Stimulated activated CD8-positive, alpha-beta memory T cell treated with anti-CD3 and anti-CD28 coated beads, Interleukin-12 subunit alpha, Interleukin-12 subunit beta, amount 100 ng/mL, for 24 hours (primary cell): ENCODE results near the gene ARMCX2.
A peak's percentile ranks its signal among the peaks of the same experiment; 100 is the strongest.
"Not testable (repeated sequence)": the region's sequence is repeated elsewhere in the genome, so short reads cannot be mapped to it uniquely, and the experiment has no call there.

Experiments used
- DNase-seq: peaks from one replicate; pipeline ENCODE4 v3.0.0-alpha.2; 2020; ENCODE audit errors: extremely low read depth

Gene ARMCX2

DNA sequence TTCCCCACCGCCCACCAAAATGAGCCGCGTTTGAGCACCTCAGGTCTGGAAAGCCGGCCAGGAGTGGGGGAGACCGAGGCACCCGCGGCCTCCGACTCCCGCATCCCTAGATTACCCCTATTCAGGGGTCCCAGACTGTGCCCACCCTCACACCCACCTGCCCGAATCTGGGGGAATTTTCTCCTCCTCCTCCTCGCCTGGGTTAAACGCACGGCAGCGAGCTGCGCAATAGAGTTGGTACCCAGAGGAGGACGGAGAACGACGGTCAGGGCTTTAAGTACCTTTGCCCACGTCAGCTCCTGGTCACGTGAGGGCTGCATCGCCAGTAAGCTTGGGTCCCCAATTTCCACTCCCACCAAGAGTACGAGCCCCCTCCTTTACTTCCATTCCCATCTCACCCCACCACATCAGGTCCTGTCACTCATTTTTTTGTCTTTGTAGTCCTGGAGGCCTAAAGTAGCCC is at the start of gene ARMCX2:
Gene ARMCX2 (minus strand): TSS at position 250 of the 463 bp plus-strand sequence. CDS start 2,262 bp downstream, outside the sequence.
- DNase-seq: no peak

DNA sequence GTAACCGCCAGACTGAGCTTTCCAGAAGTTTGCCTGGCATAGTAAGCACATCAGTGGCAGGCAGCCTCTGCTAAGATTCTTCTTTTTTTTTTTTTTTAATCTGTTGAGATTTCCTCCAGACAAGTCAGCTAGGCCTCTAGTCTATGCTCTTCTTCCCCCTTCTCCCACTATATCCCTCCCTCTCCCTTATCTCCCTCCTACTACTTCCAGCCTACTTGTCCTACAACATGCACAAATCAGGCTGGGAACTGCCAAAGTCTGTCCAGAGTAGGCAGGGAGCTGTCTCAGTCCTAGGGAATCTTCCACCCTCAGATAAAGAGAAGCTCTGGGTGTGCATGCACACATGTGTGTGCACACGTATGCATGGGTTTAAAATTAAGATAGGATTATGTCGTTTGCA is 49.7 kb upstream of the ARMCX2 start:
- DNase-seq: no peak

DNA sequence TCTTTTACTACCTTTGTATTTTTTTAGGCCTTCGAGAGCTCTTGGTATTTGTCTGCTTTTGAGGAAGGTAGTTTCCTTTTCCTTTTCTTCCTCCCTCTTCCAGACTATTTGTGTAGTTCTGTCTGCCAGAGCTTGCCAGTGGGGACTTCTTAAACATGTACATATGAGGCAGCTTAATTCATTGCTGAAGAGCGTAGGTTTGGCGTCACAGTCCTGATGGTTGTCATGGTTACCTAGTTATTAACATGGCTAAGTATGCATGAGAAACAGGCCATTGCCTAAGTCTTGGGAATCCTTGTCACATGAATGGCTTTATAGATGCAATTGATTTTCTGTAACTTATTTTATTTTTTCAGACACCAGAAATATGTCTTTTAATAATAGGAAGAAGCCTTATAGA is 48.5 kb upstream of the ARMCX2 start:
- no peak for DNase-seq

DNA sequence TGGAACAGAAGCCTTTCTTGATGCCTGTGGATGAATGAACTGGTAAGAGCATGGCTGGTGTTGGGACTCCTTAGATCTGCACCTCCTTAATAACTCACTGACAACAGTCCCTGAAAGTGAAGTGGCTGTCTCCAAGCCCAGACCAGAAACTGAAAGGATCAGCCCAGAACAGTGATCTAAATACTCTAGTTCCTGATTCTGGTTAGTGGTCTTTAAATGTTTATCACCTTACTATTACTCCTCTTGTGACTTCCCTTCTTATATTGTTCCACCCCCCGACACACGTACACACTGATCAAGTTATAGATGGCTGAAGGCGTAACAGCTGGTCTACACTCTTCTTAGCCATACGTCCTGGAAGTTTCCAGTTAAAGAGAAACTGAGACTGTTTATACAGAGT is 33.8 kb upstream of the ARMCX2 start:
- DNase-seq: no peak

DNA sequence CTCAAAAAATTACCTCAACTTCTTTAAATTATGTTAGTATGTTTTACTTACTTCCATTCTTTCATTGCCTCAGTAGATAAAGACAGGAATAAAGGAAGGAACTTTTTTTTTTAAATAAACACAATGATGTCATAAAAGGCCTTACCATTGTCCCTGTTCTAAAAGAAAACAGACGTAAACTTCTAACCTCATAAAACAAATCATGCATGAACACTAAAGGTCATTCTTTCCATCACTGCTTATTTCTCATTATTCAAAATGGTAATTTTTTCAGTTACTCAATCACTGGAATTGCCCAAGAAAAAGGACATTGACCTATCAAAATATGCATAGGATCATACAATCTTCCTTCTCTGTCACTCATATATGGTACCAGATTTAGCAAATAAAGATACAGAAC is 32.2 kb upstream of the ARMCX2 start:
- DNase-seq: no peak

DNA sequence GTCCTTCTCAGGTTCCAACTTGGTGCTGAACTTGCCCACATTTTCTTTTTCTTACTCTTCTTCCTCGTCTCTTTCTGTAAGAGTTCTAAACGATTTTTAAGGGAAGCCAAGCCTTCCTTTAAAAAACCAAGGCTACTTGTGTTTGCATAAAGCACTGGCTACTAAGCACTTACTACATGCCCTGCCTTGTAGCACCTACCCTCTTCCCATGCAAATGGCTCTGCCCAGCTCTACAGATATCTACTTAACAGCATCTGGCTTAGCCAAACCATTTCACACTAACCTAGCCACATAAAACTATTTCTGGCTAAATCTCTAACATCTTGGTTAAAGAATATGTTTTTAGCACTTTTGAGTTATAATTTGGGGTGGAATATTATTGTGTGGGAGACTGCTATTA is 26.9 kb upstream of the ARMCX2 start:
- no peak for DNase-seq

DNA sequence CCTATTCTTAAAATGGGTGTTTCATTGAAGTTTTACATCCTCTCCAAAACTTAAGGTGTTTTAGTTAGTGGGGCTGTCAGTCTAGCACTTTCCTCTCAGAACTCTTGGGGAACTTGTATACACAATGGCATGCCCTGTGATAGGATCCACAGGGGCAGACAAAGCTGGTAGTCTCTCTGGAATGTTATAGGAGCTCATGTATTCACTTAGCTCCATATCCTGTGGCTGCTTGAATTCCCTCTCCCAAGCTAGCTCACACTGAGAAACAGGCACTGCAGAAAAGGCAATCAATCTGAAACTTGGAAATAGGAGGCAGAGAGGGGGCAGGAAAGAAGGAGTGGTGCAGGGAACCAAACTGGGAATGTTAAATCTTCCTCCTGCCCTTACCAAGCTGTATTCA is 26.3 kb upstream of the ARMCX2 start:
- DNase-seq: no peak

DNA sequence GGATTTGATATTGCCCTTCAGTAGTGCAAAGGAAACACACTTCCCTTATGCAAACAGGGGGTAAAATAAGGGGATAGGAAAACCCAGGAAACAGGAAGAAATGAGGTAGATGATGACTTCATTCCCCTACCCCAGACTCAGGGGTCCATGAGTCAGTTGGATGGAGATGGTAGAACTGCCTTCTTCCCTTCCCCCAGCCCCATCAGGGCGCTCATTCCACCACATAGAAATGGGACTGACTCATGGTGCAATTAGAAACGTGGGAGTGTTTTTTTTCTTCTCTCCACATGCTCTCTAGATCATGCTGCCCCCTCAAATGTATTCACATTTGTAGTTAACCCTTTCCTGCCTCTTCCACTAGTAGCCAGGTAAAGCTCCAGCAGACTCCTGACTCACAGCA is 23.1 kb upstream of the ARMCX2 start:
- no peak for DNase-seq

DNA sequence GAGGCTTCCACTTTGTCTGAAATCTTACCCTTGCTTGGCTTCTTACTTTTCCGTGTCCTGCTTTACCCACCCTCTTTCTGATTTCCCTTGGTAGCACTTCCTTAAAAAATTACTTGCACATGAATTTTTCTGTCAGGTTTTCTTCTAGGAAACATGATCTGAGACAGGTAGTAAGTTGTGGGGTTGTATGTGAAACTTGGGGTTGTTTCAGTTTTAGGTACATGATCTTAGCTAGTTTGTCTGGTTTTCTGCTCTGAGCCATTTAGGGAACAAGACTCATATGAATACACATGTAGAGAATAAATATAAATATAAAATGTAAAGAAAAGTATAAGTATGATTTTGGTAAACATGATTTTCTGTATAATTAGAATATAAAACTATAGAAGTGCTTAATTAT is 17.4 kb upstream of the ARMCX2 start:
- DNase-seq: no peak

DNA sequence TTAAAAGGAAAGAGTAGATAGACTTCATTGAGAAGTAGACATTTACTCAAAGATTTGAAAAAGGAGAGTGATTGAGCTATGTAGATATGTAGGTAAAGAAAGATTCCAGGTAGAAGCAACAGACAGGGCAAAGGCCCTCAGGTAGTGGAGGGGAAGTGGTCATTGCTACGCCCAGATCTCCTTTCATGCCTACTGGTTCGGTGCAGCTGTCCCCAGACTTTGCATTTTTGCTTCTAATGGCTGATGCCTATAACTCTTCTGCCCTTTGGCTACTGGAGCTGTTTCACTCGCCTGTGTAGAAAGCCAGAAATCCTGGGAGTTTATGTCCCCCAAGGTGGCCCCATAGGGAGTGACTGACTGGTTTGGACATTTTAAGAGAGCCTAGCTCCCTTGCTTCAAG is 16.9 kb upstream of the ARMCX2 start:
- no peak for DNase-seq

DNA sequence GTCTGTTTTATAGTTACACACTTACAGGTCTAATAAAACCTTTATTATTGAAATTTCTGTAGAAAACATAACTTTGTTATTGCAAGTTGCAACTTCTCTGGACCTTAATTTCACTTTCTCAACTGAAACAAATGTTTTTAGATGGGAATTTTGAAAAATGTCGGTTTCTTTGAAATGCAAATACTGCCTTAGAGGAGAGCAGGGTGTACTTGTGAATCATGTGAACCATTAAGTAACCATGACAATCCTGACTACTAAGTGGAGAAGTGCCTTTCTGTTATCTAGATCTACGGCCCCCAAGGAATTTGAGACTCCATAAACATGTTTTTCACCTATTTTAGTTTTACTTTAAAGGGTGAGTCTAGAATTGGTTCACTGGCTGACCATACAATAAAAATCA is 8.5 kb upstream of the ARMCX2 start:
- no peak for DNase-seq

DNA sequence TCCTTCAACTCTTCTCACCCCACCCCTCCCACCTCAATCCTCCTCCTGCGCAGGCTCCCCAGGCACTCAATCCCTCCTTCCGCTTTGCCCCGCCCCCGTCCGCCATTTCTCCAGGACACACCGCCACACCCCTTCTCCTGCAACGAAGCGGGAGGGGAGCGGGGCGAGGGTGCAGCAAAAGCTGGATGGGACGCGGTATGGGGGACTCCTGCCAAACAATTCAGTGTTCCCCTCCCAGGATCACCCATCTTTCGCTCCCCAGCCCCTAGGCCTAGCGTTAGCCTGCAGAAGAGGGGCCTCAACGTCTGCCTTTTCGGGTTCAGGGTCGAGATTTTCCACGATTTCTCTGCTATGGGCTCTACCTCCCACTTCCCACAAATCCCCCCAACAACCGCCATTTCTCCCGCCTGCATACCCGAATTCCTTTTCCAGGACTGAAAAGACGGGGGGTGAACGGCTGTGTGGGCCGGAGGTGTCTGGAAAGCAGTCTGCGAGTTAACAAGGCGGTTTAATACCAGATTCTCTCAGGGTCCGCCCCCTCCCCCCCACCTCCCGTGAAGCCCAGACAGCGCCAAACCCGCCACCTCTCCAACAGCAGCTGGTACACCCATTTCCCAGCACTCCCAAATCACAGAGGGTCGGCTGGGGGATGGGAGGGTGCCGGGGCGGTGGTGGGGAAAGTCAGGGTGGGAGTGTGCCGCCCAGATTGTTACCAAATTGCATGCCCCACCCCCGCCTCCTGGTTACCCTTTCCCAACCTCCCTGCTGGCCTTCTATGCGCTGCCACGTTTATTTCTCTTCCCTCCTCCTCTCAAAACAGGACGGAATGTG is 774 bp downstream of the ARMCX2 start:
- peak; percentile 21 for DNase-seq

DNA sequence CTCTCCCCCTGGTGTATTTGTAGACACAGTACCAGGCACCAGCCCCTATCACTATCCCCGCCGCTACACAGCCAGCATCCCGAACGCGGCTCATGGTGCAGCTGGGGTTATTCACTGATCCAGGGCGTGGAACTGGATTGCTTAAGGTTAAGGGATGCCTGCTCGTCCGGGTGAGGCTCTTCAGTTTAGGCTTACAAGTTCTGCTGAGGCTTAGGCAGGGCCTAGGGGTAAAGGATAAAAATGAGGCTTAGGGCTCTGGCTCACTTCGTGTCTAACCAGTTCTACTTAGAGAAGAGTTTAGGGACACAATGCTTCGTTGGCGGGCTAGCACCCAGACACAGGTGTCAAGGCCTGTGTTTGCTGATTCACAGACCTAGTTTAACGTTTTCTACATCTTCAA is 2.2 kb downstream of the ARMCX2 start:
- DNase-seq: no peak

DNA sequence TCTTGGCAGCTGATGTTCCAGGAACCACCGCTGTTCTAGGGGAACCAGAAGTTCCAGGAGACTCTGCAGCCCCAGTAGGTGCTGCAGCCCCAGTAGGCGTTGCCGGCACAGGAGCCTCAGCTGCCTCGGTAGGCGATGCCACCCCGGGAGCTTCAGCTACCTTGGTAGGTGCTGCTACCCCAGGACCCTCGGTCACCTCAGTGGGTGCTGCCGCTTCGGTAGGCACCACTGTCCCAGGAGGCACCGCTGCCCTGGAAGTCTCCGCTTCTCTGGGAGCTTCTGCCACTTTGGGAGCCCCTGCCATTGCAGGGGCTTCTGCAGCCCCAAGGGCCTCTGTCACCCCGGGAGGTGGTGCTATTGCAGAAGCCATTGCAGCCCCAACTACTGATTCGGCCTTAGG is 2.8 kb downstream of the ARMCX2 start:
- DNase-seq: no peak

DNA sequence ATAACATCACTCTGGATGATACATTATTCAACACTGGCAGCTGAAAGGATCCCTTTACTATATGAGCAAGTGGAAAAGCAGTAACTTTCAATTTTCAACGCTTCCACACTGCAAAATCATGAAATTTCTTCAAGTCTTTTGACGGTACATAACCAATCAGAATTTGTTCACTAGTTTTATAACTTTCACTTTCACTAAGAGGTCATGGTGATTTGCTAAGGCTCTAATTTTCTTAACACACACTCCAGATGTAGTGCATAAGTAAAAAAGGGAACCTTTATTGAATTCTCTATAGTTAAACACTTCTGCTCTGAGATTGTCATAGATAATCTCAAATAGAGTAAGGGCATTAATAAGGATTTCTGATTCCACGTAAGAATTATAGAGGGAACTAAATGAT is 4.1 kb downstream of the ARMCX2 start:
- DNase-seq: no peak

DNA sequence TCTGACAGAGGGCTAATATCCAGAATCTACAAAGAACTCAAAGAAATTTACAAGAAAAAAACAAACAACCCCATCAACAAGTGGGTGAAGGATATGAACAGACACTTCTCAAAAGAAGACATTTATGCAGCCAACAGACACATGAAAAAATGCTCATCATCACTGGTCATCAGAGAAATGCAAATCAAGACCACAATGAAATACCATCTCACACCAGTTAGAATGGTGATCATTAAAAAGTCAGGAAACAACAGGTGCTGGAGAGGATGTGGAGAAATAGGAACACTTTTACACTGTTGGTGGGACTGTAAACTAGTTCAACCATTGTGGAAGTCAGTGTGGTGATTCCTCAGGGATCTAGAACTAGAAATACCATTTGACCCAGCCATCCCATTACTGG is 11.9 kb downstream of the ARMCX2 start:
- DNase-seq: not testable (repeated sequence)

DNA sequence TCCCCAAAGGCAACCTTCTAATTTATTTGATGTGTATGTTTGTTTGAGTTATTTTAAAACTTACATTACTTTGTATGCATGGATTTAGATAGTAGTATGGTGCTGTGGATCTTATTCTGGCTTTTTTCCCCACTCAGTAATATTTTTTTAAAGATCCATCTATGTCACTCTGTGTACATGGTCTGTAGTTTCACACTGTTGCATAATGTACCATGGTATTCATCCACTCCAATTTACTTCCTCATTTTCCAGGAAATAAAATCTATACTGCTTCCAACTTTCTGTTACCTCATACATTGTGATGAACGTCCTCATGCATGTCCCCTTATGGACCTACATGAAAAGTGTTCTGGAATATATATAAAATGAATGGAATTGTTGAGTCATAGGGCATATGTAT is 17.6 kb downstream of the ARMCX2 start:
- no peak for DNase-seq

DNA sequence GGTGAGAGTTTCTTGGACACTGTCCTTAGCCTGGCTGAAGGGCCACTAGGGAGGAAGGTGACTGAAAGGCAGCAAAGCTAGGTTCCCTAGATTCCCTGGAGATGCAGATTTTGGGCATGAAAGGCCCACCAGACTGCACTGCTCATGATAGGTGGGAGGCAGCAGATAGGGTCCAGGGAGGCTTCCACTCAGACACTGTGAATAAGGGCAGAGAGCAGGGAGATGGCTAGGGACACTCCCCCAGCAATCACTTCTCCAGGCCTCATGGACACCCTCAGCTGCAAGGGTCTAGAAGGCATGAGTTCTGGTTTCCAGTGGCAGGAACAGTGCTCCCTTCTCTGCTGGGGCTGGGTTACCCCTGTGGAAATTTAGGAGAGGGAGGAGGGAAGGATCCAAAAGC is 20.1 kb downstream of the ARMCX2 start:
- DNase-seq: no peak

DNA sequence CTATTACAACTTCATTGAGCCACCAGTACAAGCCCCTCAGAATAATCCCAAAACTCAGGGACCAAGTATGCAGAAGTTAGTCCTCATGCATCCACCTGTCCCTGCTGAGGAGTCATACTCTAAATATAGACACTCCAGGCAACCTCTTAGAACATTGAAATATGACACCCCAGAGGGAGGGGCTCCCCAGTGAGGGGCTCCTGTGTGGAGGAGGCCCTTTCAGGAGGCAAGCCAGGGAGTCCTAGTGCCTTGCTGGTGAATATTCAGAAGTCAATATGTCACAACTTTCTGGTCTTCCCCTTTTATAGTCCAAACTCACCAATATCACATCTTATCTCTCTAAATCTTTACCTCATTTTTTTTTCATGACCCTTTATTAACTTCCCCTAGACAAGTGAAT is 40.3 kb downstream of the ARMCX2 start:
- DNase-seq: no peak

DNA sequence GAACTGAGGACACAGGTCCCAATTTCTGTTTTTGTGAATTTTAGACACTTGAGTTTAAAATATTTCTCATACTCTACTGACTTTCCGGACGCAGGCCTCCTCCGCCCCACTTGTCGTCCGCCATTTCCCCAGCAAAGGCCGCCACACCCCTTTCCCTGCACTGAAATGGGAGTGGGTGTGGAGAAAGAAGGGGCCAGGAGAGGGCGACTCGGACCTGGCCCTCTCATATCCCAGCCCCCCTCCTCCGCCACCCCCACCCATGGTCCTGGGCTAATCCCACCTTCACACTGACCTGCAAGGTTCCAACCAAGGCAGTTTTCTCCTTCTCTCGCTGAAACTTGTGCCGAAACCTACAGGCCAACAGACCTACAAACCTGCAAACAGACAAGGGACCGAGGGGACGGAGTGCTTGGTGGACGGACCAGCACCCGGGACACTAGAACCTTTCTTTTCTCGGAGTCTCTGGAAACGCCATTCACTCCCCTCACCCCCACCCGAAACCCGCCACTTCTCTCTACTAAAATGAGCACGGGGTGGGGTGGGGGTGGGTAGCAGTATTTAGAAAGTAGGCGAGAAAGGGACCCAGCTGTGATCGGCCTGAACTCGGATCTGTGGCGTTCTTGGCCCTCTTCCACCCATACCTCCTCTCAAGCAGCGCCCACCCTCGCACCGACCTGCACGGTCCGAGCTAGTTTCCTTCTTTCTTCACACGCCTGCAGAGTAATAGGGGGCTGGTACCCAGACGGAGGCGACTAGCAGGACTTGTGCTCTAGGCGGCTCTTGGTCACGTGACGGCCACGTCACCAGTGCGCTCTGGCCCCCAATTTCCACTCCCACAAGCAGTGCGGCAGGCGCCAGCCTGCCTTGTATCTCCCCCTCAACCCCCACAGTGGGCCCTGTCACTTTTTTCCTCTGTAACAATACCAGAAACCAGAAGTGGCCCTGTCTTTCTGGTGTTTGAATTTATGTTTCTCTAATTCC is 42.1 kb downstream of the ARMCX2 start, which contains the start of gene ARMCX6:
Gene ARMCX6 (minus strand): TSS at position 790 of the 981 bp plus-strand sequence. CDS start 1,380 bp downstream, outside the sequence.
- peak; percentile 41 for DNase-seq

DNA sequence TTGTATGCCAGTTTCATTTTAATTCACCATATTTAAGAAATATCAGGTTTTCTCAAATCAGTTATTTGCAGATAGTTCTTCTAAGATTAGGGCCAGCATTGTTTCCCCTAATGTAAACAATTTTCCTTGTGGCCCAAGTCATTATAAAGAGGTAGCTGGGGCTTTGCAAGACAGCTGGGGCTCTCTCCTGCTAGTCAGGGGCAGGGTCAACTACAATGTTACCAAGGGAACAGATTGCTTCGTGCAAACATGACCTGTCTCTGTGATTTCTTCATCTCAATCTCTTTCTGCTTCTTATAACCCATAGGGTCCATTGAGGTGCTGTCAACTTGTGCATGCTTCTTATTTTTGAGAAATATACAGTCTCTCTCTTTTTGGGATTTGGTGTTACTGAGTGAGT is 53.9 kb downstream of the ARMCX2 start:
- DNase-seq: no peak
